Peyer's patch (tissue), 4 donors: ENCODE measurements around the gene PHYKPL.

Source experiments
- CTCF ChIP-seq, 6 experiments: fragments of 450-650 bp in 4 of 6; fragments of 200-600 bp in 2 of 6; sonication (generic) in 1 of 6; IDR thresholded peaks; one replicate each; pipeline ENCODE4 v1.5.1; 2017 to 2019; ENCODE audit warnings: antibody characterized with exemption in 6 of 6, mild to moderate bottlenecking in 3 of 6, moderate library complexity in 1 of 6
- POLR2A ChIP-seq, 2 donors: fragments of 450-650 bp; IDR thresholded peaks; one replicate each; pipeline ENCODE4 v1.5.1; 2017; ENCODE audit warnings: antibody characterized with exemption in 2 of 2, mild to moderate bottlenecking in 2 of 2, moderate library complexity in 2 of 2

- TF ChIP-seq CTCF (IDR thresholded peaks at IDR 0.05) (no peak), POLR2A (IDR thresholded peaks at IDR 0.05) (no peak)
Observed at GRCh38 chr5:178198706-178199105, 33.9 kb downstream of the PHYKPL start.
